UCSD-AML1 (cell line): ENCODE data around the gene GABRG3.
A peak's percentile ranks its signal among the peaks of the same experiment; 100 is the strongest.

Source experiments
- DNase-seq: peaks from one replicate; lab custom pipeline; 2025; ENCODE audit not compliant: unreplicated experiment; lab: John Stamatoyannopoulos, UW

The GABRG3 gene

DNA sequence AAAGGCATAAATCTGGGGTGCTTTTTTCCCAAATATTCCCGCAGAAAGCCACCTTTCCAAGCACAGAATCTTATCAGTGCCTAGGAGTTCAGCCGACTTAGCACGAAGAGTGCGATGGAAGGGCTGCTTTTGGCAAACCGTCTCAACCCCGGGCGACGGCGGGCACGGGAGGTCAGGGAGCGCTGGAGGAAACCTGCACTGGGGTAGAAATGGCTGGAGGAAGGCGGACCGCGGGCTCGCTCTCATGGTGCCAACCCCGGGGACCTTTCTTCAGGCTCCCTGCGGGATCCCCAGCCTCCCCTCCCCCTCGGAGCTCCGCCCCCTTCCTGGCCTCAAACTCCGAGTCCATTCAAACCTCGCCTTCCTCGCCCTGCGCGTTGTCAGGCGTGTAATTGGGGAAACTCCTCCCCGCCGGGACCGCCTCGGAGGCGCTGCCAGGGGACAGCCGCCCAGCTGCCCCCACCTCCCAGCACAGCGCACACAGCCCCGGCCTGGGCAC lies at the start of gene GABRG3:
Gene GABRG3, plus strand, starts transcription at position 470 of the 499 bp plus-strand sequence.
- no peak for DNase-seq

DNA sequence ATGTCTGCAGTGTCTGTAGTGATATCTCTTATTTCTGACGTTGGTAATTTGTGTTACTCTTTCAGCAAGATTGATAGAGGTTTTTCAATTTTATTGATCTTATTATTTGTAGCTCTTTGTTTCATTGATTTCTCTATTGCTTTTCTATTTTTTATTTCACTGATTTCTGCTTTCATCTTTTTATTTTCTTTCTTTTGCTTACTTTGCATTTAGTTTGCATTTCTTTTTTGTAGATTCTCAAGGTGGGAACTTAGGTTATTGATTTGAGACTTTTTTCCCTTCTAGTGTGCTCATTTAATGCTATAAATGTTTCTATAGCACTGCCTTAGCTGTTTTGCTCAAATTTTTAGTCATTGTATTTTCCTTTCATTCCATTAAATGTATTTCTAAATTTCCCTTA lies 49.5 kb upstream of the GABRG3 start:
- DNase-seq: no peak

DNA sequence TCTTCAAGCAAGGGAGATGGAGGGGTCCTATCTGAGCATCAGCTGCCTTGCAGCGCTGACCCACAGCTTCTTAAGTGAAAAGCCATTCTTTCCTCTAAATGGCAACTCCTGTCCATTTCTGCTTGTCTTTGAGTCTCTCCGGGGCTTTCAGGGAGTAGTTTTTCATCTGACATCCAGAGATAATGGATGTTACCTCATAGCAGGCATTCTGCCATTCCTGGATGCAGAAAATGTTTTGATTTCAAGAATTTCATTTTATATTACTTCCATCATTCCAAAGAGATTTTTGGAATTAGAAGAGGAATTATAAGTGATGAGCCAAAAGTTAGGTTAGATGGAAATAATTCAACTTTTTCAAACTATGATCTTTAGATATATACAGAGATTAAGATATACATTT lies 44.9 kb upstream of the GABRG3 start:
- no peak for DNase-seq

GRCh38 chr15:26928051-26928450 lies 42.9 kb upstream of the GABRG3 start:
- no peak for DNase-seq

- no peak for DNase-seq
These were observed 41.4 kb upstream of the GABRG3 start for GRCh38 chr15:26929588-26929987.

GRCh38 chr15:26934848-26935247 lies 36.1 kb upstream of the GABRG3 start:
- no peak for DNase-seq

DNA sequence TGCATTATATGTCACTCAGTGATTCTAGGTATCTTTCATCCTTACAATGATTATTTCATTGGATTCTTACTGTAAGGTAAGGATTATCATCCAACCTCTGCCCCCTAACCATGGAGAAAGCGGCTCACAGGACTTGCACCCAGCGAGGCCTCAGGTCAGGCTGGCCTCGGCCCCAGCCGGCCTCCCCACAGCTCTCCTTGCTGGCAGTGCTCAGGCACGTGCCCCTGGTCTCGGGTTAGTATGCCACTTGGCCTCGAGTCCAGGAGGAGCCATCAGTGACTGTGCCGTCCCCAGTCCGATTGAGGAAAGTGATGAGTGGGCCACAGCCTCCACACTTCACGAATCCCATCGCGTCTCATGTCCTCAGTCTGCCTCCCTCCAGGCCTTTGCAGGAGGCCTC lies 35.7 kb upstream of the GABRG3 start:
- no peak for DNase-seq

- DNase-seq: no peak
These were observed 34.5 kb upstream of the GABRG3 start for GRCh38 chr15:26936502-26936901.

DNA sequence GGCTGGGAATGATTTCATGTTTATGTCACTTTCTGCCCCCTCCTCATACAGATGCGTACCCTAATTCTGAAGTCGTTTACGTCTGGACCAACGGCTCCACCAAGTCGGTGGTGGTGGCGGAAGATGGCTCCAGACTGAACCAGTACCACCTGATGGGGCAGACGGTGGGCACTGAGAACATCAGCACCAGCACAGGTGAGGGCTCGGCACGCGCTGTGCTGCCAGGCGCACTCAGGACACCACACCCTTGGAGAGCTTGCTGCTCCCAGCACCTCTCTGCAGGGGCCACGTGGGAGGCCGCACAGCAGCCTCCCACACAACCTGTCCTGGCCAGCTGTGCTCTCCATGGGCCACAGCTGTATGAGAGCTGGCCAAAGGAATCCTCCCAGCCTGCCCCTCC lies 33.8 kb upstream of the GABRG3 start:
- no peak for DNase-seq

GRCh38 chr15:26939398-26939797 lies 31.6 kb upstream of the GABRG3 start:
- no peak for DNase-seq

DNA sequence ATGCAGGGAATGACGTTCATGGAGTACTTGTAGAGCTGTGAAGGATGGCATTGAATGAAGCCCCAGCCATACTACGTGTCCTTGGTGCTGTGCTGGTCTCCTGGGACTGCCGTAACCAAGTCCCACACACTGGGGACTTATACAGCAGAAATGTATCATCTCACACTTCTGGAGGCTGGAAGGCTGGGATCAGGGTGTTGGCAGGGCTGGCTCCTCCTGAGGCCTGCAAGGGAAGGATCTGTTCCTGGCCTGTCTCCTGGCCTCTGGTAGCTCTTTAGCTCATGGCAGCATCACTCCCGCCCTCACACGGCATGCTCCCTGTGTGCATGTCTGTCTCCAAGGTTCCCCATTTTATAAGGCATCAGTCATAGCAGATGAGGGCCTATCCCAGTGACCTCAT lies 29.5 kb upstream of the GABRG3 start:
- no peak for DNase-seq

DNA sequence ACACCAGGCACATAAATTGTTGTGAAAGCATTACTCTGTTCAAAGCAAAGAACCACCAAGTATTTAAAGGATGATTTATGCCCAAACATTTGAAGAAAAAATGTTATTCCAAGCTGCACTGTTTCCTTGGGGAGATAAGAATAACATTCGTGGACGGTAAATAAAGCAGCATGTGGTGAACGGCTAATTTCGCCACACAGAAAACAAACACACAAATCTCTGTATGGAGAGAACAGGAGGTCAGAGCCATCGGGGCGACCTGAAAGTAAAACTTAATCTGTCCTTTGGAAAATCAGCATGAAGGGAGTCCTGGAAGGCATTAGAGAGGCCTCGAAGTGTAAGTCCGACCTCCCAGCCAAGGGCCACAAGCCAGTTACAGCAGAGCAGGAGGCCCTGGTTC lies 27.1 kb upstream of the GABRG3 start:
- DNase-seq: no peak

- no peak for DNase-seq
These were observed 25.9 kb upstream of the GABRG3 start for GRCh38 chr15:26945046-26945445.

- DNase-seq: no peak
These were observed 21.0 kb upstream of the GABRG3 start for GRCh38 chr15:26950001-26950400.

DNA sequence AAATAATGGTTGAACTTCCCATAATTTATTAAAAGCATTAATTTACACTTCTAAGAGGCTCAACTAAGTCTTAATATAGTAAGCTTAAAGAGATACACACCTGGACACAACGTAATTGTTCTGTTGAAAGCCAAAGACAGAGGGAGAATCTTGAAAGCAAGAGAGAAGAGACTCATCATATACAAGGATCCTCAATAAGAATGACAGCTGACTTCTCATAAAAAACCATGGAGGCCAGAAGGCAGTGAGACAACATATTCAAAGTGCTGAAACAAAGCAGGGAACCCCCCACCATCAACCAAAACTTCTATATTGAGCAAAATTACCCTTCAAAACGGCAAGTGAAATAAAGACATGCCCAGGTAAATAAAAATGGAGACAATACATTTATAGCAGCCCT lies 16.6 kb upstream of the GABRG3 start:
- no peak for DNase-seq

GRCh38 chr15:26967719-26968269 lies 3.2 kb upstream of the GABRG3 start:
- no peak for DNase-seq

- DNase-seq: no peak
These were observed 2.2 kb upstream of the GABRG3 start for GRCh38 chr15:26968806-26969205.

GRCh38 chr15:26971271-26972018 lies 464 bp downstream of the GABRG3 start:
- no peak for DNase-seq

- no peak for DNase-seq
These were observed 1.7 kb downstream of the GABRG3 start for GRCh38 chr15:26972636-26973035.

DNA sequence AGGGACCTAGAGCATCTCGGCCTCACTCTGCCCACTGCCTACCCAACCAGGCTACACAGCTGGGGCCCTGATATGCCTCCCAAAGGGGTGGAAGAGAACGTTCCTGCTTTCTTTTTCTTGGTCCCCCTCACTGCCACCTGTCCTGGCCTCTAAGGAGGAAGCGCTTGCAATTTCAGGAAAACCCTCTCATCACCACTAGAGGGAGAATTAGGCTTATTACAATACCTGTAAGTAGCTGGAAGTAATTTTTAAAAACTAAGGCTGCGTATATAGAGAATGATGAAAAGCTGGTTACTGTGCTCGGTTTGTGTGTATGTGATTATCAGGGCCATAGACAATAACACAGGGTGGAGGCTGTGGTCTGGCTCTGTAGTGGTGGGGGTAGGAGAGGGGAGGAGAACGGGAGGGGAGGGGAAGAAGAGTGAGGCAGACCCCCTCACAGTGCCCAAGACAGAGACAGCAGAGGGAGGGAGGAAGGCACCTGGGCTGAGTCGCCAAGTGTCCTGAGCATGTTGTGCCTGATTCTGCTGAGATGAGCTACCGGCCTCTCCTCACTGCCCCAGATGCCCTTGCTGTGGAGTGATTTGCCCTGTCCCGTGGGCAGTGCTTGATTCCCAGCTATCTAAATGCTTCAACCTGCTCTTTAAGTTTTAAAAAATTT lies 3.3 kb downstream of the GABRG3 start:
- no peak for DNase-seq

- DNase-seq: peak; percentile 14
These were observed 10.5 kb downstream of the GABRG3 start for GRCh38 chr15:26981492-26981891.

DNA sequence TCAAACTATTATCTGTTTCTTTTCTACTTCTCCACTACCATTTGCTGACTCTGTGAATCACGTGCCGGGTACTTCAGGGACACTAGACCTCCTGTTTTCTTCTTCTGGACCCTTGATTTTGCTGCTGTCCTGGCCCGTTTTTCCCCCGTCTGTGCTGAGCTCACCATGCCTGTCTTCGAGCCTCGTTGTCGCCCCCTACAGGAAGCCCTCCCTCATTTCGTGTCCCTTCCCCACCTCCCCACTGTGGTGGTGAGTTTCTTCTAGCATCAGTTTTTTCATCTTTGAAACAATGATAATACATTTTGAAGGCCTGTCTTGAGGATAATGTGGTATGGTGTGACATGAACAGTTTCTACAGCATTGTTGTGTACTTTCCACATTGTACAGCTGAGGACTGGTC lies 12.8 kb downstream of the GABRG3 start:
- DNase-seq: no peak
